ENCODE data around the gene STAT4.

The STAT4 gene

GRCh38 chr2:191043438-191043837 lies 107.4 kb downstream of the STAT4 start:
- TF ChIP-seq CTCF (IDR thresholded peaks at IDR 0.05; ENCODE audit: insufficient read depth, low read depth, low read length, missing control alignments): no peak
- no peak for DNase-seq (ENCODE audit: low read depth)
- no peak overlapping the region for H3K4me3 ChIP-seq (ENCODE audit: low read depth, low read length)

- no peak overlapping the region for H3K4me3 ChIP-seq (ENCODE audit: low read depth, low read length)
- no peak for TF ChIP-seq CTCF (IDR thresholded peaks at IDR 0.05; ENCODE audit: insufficient read depth, low read depth, low read length, missing control alignments)
These were observed 109.2 kb downstream of the STAT4 start for GRCh38 chr2:191041418-191042161.

GRCh38 chr2:191039616-191040015 lies 111.2 kb downstream of the STAT4 start:
- no peak overlapping the region for H3K4me3 ChIP-seq (ENCODE audit: low read depth, low read length)
- DNase-seq (ENCODE audit: low read depth): no peak
- no peak for TF ChIP-seq CTCF (IDR thresholded peaks at IDR 0.05; ENCODE audit: insufficient read depth, low read depth, low read length, missing control alignments)

More at GRCh38 chr2:191041418-191042161, 109.2 kb downstream of the STAT4 start:
- no peak for DNase-seq (ENCODE audit: low read depth)

GRCh38 chr2:191038741-191039140 lies 112.1 kb downstream of the STAT4 start:
- no peak for TF ChIP-seq CTCF (IDR thresholded peaks at IDR 0.05; ENCODE audit: insufficient read depth, low read depth, low read length, missing control alignments)
- no peak overlapping the region for H3K4me3 ChIP-seq (ENCODE audit: low read depth, low read length)
- DNase-seq (ENCODE audit: low read depth): no peak

GRCh38 chr2:191038241-191038725 lies 112.5 kb downstream of the STAT4 start:
- peak; percentile 73 for DNase-seq (ENCODE audit: low read depth)
- TF ChIP-seq CTCF (IDR thresholded peaks at IDR 0.05; ENCODE audit: insufficient read depth, low read depth, low read length, missing control alignments): no peak
- no peak overlapping the region for H3K4me3 ChIP-seq (ENCODE audit: low read depth, low read length)

- no peak for DNase-seq (ENCODE audit: low read depth)
- TF ChIP-seq CTCF (IDR thresholded peaks at IDR 0.05; ENCODE audit: insufficient read depth, low read depth, low read length, missing control alignments): no peak
- H3K4me3 ChIP-seq (ENCODE audit: low read depth, low read length): no peak overlapping the region
These were observed 113.4 kb downstream of the STAT4 start for GRCh38 chr2:191037351-191037750.

GRCh38 chr2:191036363-191036762 lies 114.4 kb downstream of the STAT4 start:
- DNase-seq (ENCODE audit: low read depth): no peak
- TF ChIP-seq CTCF (IDR thresholded peaks at IDR 0.05; ENCODE audit: insufficient read depth, low read depth, low read length, missing control alignments): no peak
- no peak overlapping the region for H3K4me3 ChIP-seq (ENCODE audit: low read depth, low read length)
